SH-SY5Y (cell line): ENCODE measurements around the gene RMC1.

Experiments used
- GATA2 ChIP-seq: IDR thresholded peaks from 2 replicates; pipeline ENCODE4 v1.6.1; 2011; ENCODE audit warnings: mild to moderate bottlenecking, low read depth, low read length
- GATA3 ChIP-seq: IDR thresholded peaks from 2 replicates; pipeline ENCODE4 v1.6.1; 2011; ENCODE audit warnings: low read depth, mild to moderate bottlenecking, low read length, moderate library complexity

DNA sequence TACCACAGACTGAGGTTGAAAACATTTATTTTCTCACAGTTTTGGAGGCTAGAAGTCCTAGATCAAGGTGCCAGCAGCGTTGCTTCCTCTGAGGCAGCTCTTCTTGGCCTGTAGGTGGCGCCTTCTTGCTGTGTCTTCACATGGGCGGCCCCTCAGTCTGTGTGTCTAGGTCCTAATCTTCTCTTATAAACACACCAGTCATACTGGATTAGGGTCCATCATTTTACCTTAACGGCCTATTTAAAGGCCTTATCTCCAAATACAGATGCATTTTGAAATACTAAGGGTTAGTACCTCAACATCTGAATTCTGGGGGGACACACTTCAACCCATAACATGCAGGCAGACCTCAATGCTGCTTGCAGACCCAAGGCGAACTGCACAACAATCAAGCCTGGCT lies 4.4 kb upstream of the RMC1 start:
- TF ChIP-seq GATA2 (no peak), GATA3 (no peak)
